GM06990 (cell line): Measurements from ENCODE around the gene ZCCHC8.
"Not testable (repeated sequence)": the region's sequence is repeated elsewhere in the genome, so short reads cannot be mapped to it uniquely, and the experiment has no call there.

Source experiments
- DNase-seq: peaks from one replicate; pipeline ENCODE4 v3.0.0-alpha.2; 2011; ENCODE audit not compliant: insufficient read length; ENCODE audit errors: extremely low read depth
- H3K27me3 ChIP-seq: replicated peaks from 2 replicates; pipeline ENCODE4 v1.6.0; 2011; ENCODE audit warnings: low read length; ENCODE audit not compliant: control insufficient read depth, insufficient read depth
- H3K36me3 ChIP-seq: 2 replicates; pipeline ENCODE4 v1.5.1; 2011; ENCODE audit warnings: low read length; ENCODE audit not compliant: control insufficient read depth, insufficient read depth
- H3K4me3 ChIP-seq: replicated peaks from 2 replicates; pipeline ENCODE4 v1.5.1; 2011; ENCODE audit warnings: low read depth, mild to moderate bottlenecking, control low read depth, low read length
- CTCF ChIP-seq: IDR thresholded peaks from 2 replicates; pipeline ENCODE4 v1.5.1; 2011; ENCODE audit warnings: low read length, control low read depth, mild to moderate bottlenecking, inconsistent platforms; ENCODE audit not compliant: insufficient read depth, poor library complexity, severe bottlenecking

The ZCCHC8 gene

DNA sequence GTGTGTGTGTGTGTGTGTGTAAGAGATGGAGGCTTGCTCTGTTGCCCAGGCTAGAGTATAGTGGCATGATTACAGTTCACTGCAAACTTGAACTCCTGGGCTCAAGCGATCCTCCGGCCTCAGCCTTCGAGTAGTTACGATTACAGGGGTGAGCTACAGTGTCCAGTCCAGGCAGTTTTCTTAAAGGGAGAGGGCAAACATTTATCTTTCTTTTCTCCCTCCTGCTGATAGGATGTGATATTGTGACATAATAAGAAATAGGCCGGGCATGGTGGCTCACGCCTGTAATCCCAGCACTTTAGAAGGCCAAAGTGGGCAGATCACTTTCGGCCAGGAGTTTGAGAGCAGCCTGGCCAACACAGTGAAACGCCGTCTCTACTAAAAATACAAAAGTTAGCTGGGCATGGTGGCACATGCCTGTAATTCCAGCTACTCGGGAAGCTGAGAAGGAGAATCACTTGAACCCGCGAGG lies 46.4 kb downstream of the ZCCHC8 start:
- TF ChIP-seq CTCF = no peak
- Histone ChIP-seq H3K4me3 (no peak overlapping the region), H3K36me3 (no peaks in the 10 kb centered on the region)

DNA sequence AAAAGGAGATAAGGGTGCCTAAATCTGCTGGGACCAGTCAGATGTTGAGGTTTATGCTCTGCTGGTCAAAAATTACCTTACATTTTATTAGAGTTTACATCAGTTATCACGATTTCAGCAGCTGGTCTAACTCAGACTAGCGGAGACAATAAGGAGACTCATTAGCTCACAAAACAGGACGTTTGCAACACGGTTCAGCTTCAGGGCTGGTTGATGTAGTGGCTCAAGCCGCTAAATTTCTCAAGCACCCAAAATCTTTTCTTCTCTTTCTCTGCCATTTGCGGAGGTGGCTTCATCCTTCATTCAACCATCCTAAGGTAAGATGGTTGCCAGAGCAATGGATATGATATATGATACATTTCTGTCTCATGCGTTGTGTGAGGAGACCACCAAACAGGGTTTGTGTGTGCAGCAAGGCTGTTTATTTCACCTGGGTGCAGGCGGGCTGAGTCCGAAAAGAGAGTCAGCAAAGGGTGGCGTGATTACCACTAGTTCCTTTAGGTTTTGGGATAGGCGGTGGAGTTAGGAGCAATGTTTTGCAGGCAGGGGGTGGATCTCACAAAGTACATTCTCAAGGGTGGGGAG lies 47.9 kb downstream of the ZCCHC8 start:
- DNase-seq = no peak
- H3K4me3 ChIP-seq = no peak overlapping the region
- H3K27me3 ChIP-seq = no peaks in the 10 kb centered on the region
- no peaks in the 10 kb centered on the region for H3K36me3 ChIP-seq
- no peak for TF ChIP-seq CTCF

More for the DNA sequence above, 46.4 kb downstream of the ZCCHC8 start:
- H3K27me3 ChIP-seq = no peaks in the 10 kb centered on the region
- DNase-seq = no peak

- Histone ChIP-seq H3K27me3 (no peaks in the 10 kb centered on the region), H3K36me3 (no peaks in the 10 kb centered on the region), H3K4me3 (no peak overlapping the region)
- DNase-seq = no peak
- TF ChIP-seq CTCF = no peak
Observed at GRCh38 chr12:122449317-122449716, 51.4 kb downstream of the ZCCHC8 start.

GRCh38 chr12:122447825-122448224 lies 52.9 kb downstream of the ZCCHC8 start:
- H3K36me3 ChIP-seq, H3K4me3 ChIP-seq, H3K27me3 ChIP-seq, DNase-seq: not testable (repeated sequence)

DNA sequence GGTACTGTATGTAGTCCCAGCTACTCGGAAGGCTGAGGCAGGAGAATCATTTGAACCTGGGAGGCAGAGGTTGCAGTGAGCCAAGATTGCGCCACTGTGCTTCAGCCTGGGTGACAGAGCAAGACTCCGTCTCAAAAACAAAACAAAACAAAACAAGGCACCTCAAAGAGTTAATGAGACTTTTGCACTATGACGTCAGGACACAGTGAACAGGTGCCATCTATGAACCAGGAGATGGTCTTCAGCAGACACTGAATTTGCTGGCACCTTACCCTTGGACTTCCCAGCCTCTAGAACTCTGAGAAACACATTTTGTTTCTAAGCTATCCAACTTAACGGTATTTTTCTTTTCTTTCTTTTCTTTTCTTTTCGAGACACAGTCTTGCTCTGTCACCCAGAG lies 54.3 kb downstream of the ZCCHC8 start:
- H3K4me3 ChIP-seq, H3K27me3 ChIP-seq, DNase-seq, H3K36me3 ChIP-seq: not testable (repeated sequence)

DNA sequence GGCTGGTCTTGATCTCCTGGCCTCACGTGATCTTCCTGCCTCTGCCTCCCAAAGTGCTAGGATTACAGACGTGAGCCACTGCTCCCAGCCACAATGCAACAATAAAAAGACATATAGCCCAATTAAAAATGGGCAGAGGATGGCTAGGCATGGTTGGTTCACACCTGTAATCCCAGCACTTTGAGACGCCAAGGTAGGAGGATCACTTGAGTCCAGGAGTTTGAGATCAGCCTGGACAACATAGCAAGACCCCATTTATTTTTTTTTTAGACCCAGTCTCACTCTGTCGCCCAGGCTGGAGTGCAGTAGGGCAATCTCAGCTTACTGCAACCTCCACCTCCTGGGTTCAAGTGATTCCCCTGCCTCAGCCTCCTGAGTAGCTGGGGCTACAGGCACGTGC lies 56.7 kb downstream of the ZCCHC8 start:
- H3K4me3 ChIP-seq, H3K36me3 ChIP-seq, H3K27me3 ChIP-seq, DNase-seq: not testable (repeated sequence)

DNA sequence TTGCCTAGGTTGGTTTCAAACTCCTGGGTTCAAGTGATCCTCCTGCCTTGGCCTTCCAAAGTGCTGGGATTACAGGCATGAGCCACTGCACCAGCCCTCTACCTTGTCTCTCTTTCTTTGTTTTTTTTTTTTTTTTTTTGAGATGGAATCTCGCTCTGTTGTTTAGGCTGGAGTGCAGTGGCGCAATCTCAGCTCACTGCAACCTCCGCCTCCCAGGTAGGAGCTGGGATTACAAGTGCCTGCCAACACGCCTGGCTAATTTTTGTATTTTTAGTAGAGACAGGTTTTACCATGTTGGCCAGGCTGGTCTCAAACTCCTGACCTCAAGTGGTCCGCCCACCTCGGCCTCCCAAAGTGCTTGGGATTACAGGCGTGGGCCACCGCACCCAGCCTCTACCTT lies 61.9 kb downstream of the ZCCHC8 start:
- DNase-seq, H3K4me3 ChIP-seq, H3K36me3 ChIP-seq, H3K27me3 ChIP-seq: not testable (repeated sequence)

DNA sequence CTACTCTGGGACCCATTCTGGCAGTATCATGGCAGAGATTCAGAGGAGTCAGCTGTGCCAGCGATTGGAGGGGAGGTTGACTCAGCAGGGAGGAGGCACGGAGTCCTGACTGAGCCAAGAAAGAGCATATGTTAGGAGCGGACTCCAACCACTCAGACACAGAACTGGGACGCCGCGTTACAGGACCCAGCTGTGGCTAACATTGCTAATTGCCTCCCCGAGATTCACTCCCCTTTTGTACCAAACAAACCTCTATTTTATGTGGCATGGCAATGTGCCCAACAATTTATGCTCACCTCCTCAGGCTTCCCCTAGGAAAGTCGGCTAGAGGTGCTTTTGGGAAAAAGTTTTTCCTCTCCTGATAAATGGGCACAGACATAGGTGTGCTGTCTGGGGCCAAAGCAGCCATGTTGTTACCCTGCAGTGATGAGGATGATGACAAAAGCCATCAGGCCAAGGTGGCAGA lies 63.0 kb downstream of the ZCCHC8 start:
- Histone ChIP-seq H3K27me3 (no peaks in the 10 kb centered on the region), H3K4me3 (no peak overlapping the region), H3K36me3 (no peaks in the 10 kb centered on the region)
- DNase-seq = no peak
- no peak for TF ChIP-seq CTCF
